Astrocyte (in vitro differentiated cells and primary cell): Measurements from ENCODE around the gene FITM2.

ENCODE experiments used
- EZH2 ChIP-seq: IDR thresholded peaks from 2 replicates; pipeline ENCODE4 v1.6.1; 2012; ENCODE audit warnings: mild to moderate bottlenecking, low read length, inconsistent platforms; ENCODE audit not compliant: insufficient read depth
- TF ChIP-seq, protein P1 (sequence below): IDR thresholded peaks from 2 replicates; pipeline ENCODE4 v1.5.1; 2011; ENCODE audit warnings: low read depth, mild to moderate bottlenecking, inconsistent platforms, low read length, moderate library complexity; ENCODE audit not compliant: insufficient read depth

DNA sequence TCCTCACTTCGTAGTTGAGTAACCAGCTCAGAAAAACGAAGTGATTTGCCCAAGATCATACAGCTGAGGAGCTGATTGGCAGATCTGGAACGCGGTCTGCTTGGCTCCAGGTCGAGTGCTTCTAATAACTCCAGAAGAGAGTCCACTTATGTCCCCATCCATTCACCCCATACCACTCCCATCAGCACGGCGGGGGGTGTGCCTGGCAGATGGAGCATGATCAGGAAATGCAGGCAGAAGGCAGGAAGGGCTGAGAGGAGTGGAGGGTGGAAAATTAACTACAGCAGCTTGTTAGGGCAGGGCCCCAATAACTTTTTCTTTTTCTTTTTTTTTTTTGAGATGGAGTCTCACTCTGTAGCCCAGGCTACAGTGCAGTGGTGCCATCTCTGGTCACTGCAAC, 15.0 kb downstream of the FITM2 start:
- TF ChIP-seq, protein P1, sequence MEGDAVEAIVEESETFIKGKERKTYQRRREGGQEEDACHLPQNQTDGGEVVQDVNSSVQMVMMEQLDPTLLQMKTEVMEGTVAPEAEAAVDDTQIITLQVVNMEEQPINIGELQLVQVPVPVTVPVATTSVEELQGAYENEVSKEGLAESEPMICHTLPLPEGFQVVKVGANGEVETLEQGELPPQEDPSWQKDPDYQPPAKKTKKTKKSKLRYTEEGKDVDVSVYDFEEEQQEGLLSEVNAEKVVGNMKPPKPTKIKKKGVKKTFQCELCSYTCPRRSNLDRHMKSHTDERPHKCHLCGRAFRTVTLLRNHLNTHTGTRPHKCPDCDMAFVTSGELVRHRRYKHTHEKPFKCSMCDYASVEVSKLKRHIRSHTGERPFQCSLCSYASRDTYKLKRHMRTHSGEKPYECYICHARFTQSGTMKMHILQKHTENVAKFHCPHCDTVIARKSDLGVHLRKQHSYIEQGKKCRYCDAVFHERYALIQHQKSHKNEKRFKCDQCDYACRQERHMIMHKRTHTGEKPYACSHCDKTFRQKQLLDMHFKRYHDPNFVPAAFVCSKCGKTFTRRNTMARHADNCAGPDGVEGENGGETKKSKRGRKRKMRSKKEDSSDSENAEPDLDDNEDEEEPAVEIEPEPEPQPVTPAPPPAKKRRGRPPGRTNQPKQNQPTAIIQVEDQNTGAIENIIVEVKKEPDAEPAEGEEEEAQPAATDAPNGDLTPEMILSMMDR: no peak
- no peak for TF ChIP-seq EZH2
